Colonic mucosa (tissue), 4 donors: Measurements from ENCODE around the gene CERK. TPM values are rescaled to one million over a fixed set of nuclear protein-coding genes. Genes with fewer than 3 reads are reported as not detected.

Source experiments
- DNase-seq: peaks from one replicate; pipeline ENCODE4 v3.0.0-alpha.2; 2020
- H3K27ac ChIP-seq: fragments of 200-600 bp; one replicate; pipeline ENCODE4 v1.8.0; 2021
- H3K27me3 ChIP-seq: fragments of 200-600 bp; one replicate; pipeline ENCODE4 v1.8.0; 2021
- H3K36me3 ChIP-seq: fragments of 200-600 bp; one replicate; pipeline ENCODE4 v1.8.0; 2021
- H3K4me1 ChIP-seq: fragments of 200-600 bp; one replicate; pipeline ENCODE4 v1.8.0; 2021; ENCODE audit warnings: mild to moderate bottlenecking
- H3K4me3 ChIP-seq: fragments of 200-600 bp; one replicate; pipeline ENCODE4 v1.8.0; 2021
- H3K9ac ChIP-seq, 2 donors: one replicate each; pipeline ENCODE4 v1.7.0; 2013; ENCODE audit warnings: control low read depth in 2 of 2, low read depth in 2 of 2, low read length in 2 of 2
- H3K9me3 ChIP-seq: fragments of 200-600 bp; one replicate; pipeline ENCODE4 v1.8.0; 2021
- intact Hi-C: fragments of 100-400 bp; cut with DNase I; formaldehyde crosslinking; loops from one replicate; pipeline ENCODE4 v1.14.1; 2022
- total RNA-seq, 2 donors: library from RNA; stranded (reverse); fragmentation: NEBNext Ultra II Directional in 1 of 2; extraction: Animal tissue kit (Norgen Biotek cat#: 25700) in 1 of 2; gene quantifications; one replicate each; pipeline ENCODE4 v1.2.1, GENCODE V29; 2021
- TF ChIP-seq, protein P1 (sequence below): fragments of 200-600 bp; IDR thresholded peaks from one replicate; pipeline ENCODE4 v1.8.0; 2022; ENCODE audit warnings: antibody characterized with exemption, mild to moderate bottlenecking
- donor health status: healthy.
- donor health status: DM: no; HTN: no; CAD: no.
- donor health status: DM: no; HTN: no; CAD: no.

Gene CERK
- total RNA-seq, 2 donors from 2014 or later = 24.7 to 46.6 TPM

DNA sequence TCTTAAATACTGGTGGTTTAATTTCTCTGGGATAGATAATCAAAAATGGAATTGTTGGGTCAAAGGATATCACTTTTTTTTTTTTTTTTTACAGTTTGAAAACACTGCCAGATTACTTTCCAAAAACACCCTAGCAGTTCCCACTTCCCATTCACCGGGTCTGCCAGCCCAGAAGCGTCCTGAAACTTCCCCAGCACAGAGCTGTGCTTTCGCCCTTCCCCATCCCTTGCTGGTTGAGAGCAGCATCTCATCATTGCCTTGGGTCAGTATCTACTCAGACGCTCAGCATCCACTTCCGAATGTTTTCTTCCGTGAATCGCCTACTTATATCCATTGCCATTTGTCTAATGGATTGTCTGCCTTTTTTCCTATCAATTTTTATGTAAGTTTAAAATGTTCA lies 5.5 kb downstream of the CERK start:
- Histone ChIP-seq H3K27me3 (no peaks in the 10 kb centered on the region), H3K36me3 (no peaks in the 10 kb centered on the region), H3K27ac (no peak overlapping the region), H3K9me3 (no peaks in the 10 kb centered on the region), H3K9ac (no peak overlapping the region), H3K4me3 (no peak overlapping the region), H3K4me1 (peaks cover 35% of the 10 kb centered on the region)
- intact Hi-C loops = loop anchor here (10.0 kb wide), 1 partner anchor 158 kb away; no protein-coding TSS in a partner anchor
- DNase-seq = no peak
- TF ChIP-seq, protein P1, sequence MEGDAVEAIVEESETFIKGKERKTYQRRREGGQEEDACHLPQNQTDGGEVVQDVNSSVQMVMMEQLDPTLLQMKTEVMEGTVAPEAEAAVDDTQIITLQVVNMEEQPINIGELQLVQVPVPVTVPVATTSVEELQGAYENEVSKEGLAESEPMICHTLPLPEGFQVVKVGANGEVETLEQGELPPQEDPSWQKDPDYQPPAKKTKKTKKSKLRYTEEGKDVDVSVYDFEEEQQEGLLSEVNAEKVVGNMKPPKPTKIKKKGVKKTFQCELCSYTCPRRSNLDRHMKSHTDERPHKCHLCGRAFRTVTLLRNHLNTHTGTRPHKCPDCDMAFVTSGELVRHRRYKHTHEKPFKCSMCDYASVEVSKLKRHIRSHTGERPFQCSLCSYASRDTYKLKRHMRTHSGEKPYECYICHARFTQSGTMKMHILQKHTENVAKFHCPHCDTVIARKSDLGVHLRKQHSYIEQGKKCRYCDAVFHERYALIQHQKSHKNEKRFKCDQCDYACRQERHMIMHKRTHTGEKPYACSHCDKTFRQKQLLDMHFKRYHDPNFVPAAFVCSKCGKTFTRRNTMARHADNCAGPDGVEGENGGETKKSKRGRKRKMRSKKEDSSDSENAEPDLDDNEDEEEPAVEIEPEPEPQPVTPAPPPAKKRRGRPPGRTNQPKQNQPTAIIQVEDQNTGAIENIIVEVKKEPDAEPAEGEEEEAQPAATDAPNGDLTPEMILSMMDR = no peak

DNA sequence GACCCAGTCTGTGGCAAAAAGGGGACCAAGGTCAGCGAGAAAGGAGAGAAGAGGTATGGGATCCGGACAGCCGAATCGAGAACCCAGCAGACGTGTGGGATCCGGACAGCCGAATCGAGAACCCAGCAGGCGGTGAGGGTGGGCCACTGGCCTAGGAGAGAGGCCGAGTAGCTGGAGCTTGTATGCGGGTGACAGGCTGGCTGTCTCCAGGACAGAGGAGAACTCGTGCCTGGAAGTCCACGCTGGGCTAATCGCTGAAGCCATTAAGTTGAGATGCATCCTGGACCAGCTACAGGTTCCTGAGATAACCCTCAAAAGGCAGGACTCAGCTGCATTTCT lies 6.0 kb downstream of the CERK start:
- no peak for DNase-seq

DNA sequence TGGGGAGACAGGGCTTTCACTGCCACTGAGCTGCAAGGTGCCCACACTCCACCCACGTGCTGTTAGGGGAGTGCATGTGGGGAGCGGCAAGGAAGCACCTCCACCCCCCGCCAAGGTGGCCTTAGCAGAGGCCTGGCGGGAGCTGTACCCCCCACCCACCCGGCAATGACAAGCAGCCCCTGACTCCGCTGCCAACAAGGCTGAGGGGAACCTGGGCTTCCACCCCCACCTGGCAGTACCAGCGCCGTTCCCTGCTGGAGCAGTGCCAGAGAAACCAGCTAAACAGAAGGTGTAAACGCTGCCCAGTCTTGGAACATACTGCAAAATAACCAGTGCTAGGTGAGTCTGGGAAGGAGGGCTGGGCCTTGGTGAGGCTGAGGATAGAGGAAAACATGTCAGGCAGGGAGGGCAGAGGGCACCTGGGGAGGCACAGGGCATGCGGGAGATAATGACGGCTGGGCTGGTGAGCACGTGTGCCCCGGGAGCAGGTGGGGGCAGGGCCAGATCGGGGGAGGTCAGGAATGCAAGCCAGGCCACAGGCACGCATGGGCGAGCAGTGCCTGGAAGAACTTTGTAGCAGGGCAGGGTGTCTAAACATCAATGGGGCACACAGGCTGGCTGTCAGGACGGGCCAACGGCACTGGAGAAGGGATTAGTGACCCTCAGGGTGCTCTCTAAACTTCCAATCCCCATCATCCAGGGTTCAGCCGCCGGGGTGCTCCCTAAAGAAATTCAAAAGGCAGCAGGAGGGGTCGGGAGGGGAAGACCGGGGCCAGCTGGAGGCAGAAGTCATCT lies 6.6 kb downstream of the CERK start:
- H3K27ac ChIP-seq = no peak overlapping the region
- H3K36me3 ChIP-seq = no peaks in the 10 kb centered on the region
- intact Hi-C loops = loop anchor here (10.0 kb wide), 1 partner anchor 157 kb away; no protein-coding TSS in a partner anchor
- H3K27me3 ChIP-seq = no peaks in the 10 kb centered on the region
- TF ChIP-seq, protein P1 = no peak
- H3K9me3 ChIP-seq = no peaks in the 10 kb centered on the region
- peak; percentile 80 for DNase-seq
- H3K9ac ChIP-seq = peak overlapping the region in 1 of 2 donors; percentile 55
- peaks cover 39% of the 10 kb centered on the region for H3K4me1 ChIP-seq
- no peak overlapping the region for H3K4me3 ChIP-seq

More for the DNA sequence above, 6.0 kb downstream of the CERK start:
- H3K36me3 ChIP-seq = no peaks in the 10 kb centered on the region
- peaks cover 38% of the 10 kb centered on the region for H3K4me1 ChIP-seq
- H3K27me3 ChIP-seq = no peaks in the 10 kb centered on the region
- H3K9ac ChIP-seq = peak overlapping the region in 1 of 2 donors; percentile 55
- TF ChIP-seq, protein P1 = no peak
- intact Hi-C loops = loop anchor here (10.0 kb wide), 1 partner anchor 157 kb away; no protein-coding TSS in a partner anchor
- H3K27ac ChIP-seq = no peak overlapping the region
- H3K9me3 ChIP-seq = no peaks in the 10 kb centered on the region
- H3K4me3 ChIP-seq = no peak overlapping the region

DNA sequence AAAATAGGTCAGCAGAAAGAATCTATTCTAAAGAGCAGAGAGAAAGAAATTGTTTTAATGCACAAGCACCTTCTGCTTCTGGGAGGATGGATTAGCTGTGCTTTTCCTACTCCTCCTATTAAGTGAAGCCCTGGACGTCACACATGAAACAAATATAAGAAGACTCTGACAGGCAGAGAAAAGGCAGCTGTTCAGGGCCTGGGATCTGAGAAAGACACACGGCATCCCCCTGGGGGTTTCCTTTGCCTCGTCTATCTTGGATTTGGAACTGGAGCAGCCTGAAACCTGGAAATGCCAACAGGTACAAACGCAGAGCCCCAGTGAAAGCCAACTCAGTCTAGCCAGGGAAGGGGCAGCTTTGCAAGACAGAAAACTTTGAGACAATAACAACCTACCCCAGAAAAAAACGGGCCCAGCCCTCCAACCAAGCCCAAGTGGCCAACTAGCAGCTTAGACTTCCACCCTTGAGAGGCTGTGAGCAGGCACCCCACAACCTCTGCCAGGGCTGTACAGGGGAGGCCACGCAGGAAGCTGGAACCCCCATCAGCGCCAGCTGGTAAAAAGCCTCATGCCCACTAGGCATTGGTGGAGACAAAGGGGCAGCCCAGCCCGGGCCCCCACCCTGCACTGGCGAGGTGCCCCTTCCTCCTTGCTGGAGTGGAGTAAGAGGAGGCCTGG lies 7.3 kb downstream of the CERK start:
- Histone ChIP-seq H3K9me3 (no peaks in the 10 kb centered on the region), H3K27ac (no peak overlapping the region), H3K36me3 (no peaks in the 10 kb centered on the region), H3K27me3 (no peaks in the 10 kb centered on the region), H3K4me3 (no peak overlapping the region), H3K4me1 (peaks cover 35% of the 10 kb centered on the region), H3K9ac (peak overlapping the region in 1 of 2 donors; percentile 55)
- DNase-seq = no peak
- TF ChIP-seq, protein P1 = no peak
- intact Hi-C loops = loop anchor here (10.0 kb wide), 1 partner anchor 156 kb away; no protein-coding TSS in a partner anchor

DNA sequence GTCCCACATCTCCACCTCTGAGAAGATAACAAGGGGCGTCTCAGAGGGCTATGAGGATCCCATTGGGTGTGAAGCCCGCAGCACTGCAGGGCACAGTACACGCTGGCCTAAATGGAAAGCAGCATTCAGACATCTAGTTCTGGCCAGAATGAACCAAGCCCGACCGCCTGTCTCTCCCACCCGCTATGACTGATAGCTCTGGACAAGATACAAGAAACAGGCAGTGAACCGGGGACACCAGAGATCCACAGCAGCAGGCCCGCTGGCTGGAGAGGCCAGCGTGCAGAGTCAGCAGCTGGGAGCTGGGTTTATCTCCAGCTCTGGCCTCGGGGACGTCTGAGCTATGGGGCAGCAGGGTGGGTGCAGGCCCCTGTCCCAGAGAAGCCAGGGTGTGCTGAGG lies 9.6 kb downstream of the CERK start:
- Histone ChIP-seq H3K27ac (no peak overlapping the region), H3K9ac (no peak overlapping the region), H3K36me3 (no peaks in the 10 kb centered on the region), H3K27me3 (no peaks in the 10 kb centered on the region), H3K9me3 (no peaks in the 10 kb centered on the region), H3K4me3 (no peak overlapping the region), H3K4me1 (peaks cover 23% of the 10 kb centered on the region)
- intact Hi-C loops = no loop called here
- no peak for DNase-seq
- TF ChIP-seq, protein P1 = no peak
